ENCODE data around the gene NOL8.
A peak's percentile ranks its signal among the peaks of the same experiment; 100 is the strongest.

NOL8 gene

GRCh38 chr9:92312887-92313623 lies 12.1 kb downstream of the NOL8 start:
- DNase-seq (ENCODE audit: low read depth in 2 of 2) = no peak

GRCh38 chr9:92310562-92310961 lies 14.6 kb downstream of the NOL8 start:
- no peak for DNase-seq (ENCODE audit: low read depth in 2 of 2)

DNA sequence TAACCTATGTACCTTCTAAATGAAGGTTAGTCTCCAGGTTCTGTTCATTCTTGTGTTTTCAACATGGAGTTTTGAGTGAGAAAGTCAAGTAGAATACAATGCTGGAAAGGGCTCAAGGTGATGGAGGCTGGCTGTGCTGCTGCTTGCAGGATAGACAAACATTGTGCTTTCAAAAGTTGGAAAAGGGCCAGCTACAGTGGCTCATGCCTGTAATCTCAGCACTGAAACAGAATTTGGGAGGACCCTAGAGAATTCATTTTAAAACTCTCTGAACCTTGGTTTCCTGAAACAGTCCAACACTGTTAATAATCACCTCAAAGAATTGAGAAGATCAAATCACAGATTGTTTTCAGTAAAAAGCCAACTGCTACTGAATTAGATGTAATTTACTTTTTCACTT lies 16.3 kb downstream of the NOL8 start:
- no peak for DNase-seq (ENCODE audit: low read depth in 2 of 2)

- DNase-seq (ENCODE audit: low read depth in 2 of 2) = no peak
Measured at GRCh38 chr9:92300936-92301335, 24.2 kb downstream of the NOL8 start.

- DNase-seq (ENCODE audit: low read depth in 2 of 2) = no peak
Measured at GRCh38 chr9:92299116-92299515, 26.0 kb downstream of the NOL8 start.

DNA sequence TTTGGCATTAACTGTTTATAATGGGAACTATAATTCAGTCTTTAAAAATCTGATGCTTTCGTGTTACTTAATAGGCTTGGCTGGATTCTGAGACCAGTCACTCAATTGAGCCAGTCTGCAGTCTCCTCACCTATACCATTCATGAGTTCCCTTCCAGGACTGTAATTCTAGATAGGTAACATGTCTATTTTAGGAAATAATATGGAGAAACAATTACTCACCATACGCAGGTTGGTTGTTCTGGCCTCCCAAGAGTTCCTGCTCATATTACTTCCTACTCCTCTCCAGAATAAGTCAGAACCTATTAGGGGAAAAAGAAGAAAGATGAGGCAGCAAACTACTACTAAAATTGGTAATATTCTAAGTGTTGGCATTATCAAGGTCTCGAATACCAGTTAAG lies 27.1 kb downstream of the NOL8 start:
- DNase-seq (ENCODE audit: low read depth in 2 of 2) = no peak

GRCh38 chr9:92297611-92298010 lies 27.5 kb downstream of the NOL8 start:
- no peak for DNase-seq (ENCODE audit: low read depth in 2 of 2)

GRCh38 chr9:92295827-92296258 lies 29.3 kb downstream of the NOL8 start:
- DNase-seq (ENCODE audit: low read depth in 2 of 2) = no peak

- DNase-seq (ENCODE audit: low read depth in 2 of 2) = no peak
Measured at GRCh38 chr9:92295240-92295790, 29.8 kb downstream of the NOL8 start.

DNA sequence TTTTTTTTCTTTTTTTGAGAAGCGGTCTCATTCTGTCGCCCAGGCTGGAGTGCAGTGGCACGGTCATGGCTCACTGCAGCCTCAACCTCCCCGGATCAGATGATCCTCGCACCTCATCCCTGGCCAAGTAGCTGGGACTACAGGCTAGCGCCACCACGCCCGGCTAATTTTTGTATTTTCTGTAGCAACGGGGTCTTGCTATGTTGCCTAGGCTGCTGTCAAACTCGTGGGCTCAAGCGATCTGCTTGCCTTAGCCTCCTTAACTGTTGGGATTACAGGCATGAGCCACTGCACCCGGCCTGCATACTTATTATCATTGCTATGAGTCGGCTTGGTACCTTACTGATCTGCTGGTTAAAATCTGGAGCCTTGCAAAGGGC lies 30.9 kb downstream of the NOL8 start:
- no peak for DNase-seq (ENCODE audit: low read depth in 2 of 2)

DNA sequence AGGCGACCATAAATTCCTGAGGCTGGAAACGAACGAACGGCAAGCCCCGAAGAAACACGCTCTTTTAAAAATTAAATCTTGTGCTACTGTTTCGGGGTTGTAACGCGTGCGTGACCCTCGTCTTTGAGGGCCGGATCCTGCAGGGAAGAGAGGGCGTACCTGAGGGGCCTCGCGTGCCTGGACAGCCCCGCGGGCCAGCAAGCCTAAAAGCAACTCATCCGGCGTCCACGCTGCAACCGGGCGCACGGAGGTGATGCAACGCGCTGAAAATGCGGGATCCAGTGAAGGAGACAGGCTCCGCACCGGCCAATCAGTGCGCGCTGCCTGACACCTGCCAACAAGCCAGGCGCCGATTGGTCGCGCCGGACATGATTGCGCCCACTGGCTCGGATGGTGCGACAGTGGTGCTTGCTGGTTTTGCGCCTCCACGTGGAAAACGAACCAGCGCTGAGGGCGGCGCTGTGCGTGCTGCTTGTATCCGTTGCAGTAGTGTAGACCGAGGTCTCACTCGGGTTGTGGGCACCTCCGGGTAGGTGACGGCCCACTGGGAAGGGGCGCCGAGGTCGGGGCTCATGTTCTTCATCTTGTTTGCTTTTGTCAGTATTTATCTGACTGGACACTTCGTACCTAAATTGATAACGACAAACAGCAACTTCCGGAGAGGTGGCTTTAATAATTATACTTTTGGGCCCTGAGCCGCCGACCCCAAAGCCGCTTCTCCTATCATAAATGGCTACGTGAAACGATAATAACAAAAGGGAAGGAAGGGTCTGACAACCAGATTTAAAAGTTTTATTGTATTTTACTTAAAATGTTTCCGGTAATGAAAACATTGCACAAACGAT lies 31.5 kb downstream of the NOL8 start, which contains the start of gene IARS1:
Gene IARS1 (minus strand): TSS at position 246 of the 845 bp plus-strand sequence. CDS start 4,278 bp downstream, outside the sequence.
- DNase-seq (ENCODE audit: low read depth in 2 of 2) = peak; percentile 98 to 100

GRCh38 chr9:92293075-92293354 lies 32.1 kb downstream of the NOL8 start:
- DNase-seq (ENCODE audit: low read depth in 2 of 2) = no peak

DNA sequence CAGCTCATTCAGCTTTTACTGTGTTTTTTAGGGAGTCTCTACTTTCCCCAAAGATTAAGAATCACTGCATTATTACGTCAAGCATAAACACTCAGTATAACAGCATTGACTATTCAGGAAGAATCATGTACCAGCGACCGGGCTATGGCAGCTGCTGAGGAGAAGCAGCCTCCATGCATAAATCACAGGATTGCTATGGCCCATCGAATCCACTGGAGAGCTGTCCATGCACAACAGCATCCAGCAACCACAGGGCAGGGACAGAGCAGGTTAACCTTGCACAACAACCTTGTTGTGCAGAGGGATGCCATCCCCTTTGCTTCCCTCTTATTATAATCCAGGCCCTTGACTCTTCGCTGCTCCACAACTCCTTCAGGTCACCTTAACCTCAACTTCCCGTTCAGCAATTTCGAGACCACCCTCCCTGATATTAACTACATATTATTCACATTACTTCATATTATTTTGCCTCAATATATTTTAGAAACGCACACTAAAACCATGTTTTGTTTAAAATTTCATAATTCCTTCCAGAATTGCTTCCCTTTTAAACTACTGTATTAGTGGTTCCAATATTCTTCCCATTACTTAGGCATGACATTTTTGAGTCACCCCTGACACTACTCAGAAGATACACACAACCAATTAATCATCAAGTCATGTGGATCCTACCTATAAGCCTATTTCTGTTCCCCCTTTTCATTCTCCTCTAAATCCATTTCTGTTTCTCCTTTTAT lies 32.6 kb downstream of the NOL8 start:
- DNase-seq (ENCODE audit: low read depth in 2 of 2) = no peak

GRCh38 chr9:92291577-92291976 lies 33.6 kb downstream of the NOL8 start:
- DNase-seq (ENCODE audit: low read depth in 2 of 2) = no peak

GRCh38 chr9:92290785-92291429 lies 34.2 kb downstream of the NOL8 start:
- DNase-seq (ENCODE audit: low read depth in 2 of 2) = no peak

DNA sequence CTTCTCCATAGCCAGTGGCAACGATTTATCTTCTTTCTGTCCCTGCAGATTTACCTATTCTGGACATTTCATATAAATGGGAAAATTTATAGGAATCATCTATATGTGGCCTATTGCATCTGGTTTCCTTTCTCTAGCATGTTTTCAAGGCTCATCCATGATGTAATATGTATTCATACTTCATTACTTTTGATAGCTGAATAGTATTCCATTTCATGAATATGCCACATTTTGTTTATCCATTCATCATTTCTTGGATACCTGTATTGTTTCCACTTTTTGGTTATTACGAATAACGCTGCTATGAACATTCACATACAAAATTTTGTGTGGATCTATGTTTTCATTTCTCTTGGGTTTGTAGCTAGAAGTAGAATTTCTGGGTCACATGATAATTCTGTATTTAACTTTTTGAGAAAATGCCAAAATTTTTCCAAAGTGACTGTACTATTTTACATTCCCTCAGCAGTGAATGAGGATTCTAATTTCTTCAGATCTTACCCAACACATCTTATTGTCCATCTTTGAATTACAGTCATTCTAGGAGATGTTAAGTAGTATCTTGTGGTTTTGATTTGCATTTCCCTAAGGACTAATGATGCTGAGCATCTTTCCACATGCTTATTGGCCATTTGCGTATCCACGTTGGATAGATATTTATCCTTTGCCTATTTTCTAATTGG lies 35.3 kb downstream of the NOL8 start:
- DNase-seq (ENCODE audit: low read depth in 2 of 2) = no peak

GRCh38 chr9:92279302-92279701 lies 45.8 kb downstream of the NOL8 start:
- DNase-seq (ENCODE audit: low read depth in 2 of 2) = no peak

DNA sequence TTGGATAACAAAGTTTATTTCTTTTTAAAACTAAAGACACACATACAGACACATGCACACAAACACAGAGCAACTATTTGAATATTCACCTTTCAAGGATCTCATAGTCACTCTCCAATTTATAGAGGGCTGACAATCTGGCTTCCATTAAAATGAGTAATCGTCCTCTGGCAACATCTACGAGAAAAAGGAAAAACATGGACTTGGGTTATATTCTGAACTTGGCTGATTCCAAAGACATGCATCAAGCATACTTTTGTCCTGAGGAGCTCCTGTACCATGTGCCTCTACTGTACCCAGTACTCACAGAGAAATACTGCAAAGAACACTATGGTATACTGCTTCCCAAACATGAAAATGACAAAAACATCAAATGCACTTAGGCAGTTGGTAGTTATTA lies 47.0 kb downstream of the NOL8 start:
- no peak for DNase-seq (ENCODE audit: low read depth in 2 of 2)

GRCh38 chr9:92276331-92277032 lies 48.7 kb downstream of the NOL8 start:
- DNase-seq (ENCODE audit: low read depth in 2 of 2) = no peak

DNA sequence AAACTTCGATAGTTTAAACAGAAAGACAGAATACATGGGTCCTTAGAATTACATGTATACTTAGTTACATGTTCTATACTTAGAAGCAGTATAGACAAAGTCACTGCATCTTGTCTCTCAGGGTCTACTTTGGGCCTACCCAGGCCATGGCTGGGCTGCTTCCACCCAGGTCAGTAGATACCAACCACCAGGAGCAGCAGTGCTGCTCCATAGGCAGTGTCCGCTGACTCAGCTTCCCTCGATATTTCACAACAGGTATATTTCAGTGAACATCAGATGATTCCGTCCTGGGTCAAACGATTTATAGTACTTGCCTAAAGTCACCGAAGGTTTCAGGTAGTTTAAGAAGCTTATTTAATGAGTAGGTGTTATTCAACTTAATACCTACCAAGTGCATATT lies 49.6 kb downstream of the NOL8 start:
- no peak for DNase-seq (ENCODE audit: low read depth in 2 of 2)

DNA sequence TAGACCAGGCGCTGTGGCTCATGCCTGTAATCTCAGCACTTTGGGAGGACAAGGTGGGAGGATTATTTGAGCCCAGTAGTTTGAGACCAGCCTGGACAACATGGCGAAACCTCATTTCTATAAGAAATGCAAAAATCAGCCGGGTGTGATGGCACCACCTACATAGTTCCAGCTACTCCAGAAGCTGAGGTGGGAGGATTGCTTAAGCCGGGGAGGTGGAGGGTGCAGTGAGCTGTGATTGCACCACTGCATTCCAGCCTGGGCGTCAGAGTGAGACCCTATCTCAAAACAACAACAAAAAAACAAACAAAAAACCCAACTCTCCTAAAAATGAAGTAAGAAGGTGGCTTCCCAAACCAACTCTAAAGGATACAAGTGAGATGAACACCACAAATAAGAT lies 54.6 kb downstream of the NOL8 start:
- DNase-seq (ENCODE audit: low read depth in 2 of 2) = no peak

Data from stimulated activated CD4-positive, alpha-beta T cell treated with anti-CD3 and anti-CD28 coated beads, Interleukin-1b, Interleukin-23, amount 100 ng/mL, for 1 hour (primary cell).